Bone marrow (tissue), 2 donors: ENCODE results near the gene ZNF724.

ENCODE experiments used
- DNase-seq, 2 donors: peaks; one replicate each; lab custom pipeline; 2025; lab: John Stamatoyannopoulos, UW

The ZNF724 gene

DNA sequence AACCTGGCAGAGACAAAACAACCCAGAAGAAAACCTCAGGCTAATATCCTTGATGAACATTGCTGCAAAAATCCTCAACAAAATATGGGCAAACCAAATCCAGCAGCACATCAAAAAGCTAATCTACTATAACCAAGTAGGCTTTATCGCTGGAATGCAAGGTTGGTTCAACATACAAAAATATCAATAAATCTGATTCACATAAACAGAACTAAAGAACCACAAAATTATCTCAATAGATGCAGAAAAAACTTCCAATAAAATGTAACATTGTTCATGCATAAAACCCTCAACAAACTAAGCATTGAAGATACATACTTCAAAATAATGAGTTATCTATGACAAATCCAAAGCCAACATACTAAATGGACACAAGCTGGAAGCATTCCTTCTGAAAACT, 8.8 kb downstream of the ZNF724 start:
- no peak for DNase-seq

DNA sequence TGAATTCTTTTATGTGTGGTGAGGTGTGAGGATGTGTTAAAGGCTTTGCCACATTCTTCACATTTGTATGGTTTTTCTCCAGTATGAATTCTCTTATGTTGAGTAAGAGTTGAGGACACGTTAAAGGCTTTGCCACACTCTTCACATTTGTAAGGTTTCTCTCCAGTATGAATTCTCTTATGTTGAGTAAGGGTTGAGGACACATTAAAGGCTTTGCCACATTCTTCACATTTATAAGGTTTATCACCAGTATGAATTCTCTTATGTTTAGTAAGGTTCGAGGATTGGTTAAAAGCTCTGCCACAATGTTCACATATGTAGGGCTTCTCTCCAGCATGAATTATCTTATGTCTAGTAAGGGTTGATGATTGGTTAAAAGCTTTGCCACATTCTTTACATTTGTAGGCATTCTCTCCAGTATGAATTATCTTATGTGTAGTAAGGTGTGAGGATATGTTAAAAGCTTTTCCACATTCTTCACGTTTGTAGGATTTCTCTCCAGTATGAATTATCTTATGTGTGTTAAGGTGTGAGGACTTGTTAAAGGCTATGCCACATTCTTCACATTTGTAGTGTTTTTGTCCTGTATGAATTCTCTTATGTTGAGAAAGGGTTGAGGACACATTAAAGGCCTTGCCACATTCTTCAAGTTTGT, 27.1 kb downstream of the ZNF724 start:
- no peak for DNase-seq

DNA sequence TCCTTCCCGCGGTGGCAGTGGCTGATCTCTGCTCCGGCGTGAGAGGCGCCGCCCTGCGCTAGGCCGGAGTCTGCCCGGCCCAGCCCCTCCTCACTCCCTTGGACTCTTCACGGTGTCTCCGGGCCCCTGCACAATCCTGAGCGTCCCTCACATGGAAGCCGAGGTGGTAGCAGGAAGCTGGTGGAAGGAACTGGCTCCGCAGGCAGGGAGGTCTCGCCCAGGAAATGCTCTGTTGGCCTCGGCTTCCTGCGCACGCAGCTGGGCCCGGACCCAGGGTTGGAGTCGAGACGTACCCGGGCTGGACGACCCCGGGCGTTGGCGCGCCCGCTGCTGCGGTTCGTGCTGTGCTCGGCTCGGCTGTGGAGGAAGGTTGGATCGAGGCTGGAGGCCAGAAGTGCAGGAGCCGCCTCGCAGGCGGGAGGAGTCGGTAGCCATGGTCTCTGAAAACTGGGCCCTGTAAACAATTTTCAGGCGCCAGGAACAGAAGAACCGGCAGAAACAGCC, 46.3 kb downstream of the ZNF724 start:
- DNase-seq, result no peak

DNA sequence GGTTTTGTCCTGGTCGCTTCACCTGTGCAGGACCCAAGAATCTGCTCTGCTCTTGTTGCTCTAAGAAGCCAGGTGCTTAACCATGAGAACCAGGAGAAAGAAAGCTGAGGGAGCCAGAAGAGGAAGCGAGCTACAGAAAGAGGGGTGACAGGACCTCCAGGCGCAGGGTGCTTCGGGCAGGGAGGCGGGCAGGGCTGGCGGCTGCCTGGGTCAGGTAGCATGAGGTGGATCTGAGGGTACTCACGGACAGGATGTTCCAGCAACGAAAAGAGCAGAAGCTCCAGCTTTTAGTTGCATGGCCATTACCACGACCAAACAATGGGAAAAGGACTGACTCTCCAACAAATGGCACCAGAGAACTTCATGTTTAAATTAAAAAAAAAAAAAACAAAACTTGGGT, 59.9 kb downstream of the ZNF724 start:
- no peak for DNase-seq

DNA sequence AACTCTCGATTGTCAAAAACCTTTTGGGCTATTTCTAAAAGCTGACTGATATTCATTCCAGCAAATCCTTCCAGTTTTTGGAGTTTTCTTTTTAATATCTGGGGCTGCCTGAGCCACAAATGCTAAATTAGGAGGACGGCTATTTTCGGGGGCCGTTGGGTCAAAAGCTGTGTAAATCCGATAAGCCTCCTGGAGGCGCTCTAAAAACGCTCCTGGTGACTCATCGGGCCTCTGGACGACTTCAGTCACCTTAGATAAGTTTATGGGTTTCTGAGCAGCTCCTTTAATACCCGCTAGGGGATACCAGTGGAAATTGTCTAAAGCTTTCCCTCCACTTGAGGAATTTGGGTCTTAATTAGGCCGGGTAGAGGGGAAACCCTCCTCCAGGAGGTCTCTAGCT, 66.9 kb downstream of the ZNF724 start:
- no peak for DNase-seq
